ENCODE measurements around the gene PDE11A. TPM values are rescaled to one million over a fixed set of nuclear protein-coding genes. Genes with fewer than 3 reads are reported as not detected.

PDE11A gene
- total RNA-seq, 1 donor from 2014 or later = 2.0 TPM

GRCh38 chr2:177887722-177888121 lies 184.9 kb downstream of the PDE11A start:
- no peak for DNase-seq (ENCODE audit: extremely low spot score, unreplicated experiment)
- TF ChIP-seq CTCF (conservative IDR thresholded peaks at IDR 0.05) = no peak
- H3K36me3 Mint-ChIP-seq = no peaks in the 10 kb centered on the region
- no peak overlapping the region for H3K27ac Mint-ChIP-seq
- no peak overlapping the region for H3K4me3 Mint-ChIP-seq
- peaks cover 8% of the 10 kb centered on the region for H3K27me3 Mint-ChIP-seq
- peaks cover 5% of the 10 kb centered on the region for H3K9me3 Mint-ChIP-seq
- H3K4me1 Mint-ChIP-seq (ENCODE audit: unreplicated experiment) = peaks cover 7% of the 10 kb centered on the region

GRCh38 chr2:177886824-177887223 lies 185.8 kb downstream of the PDE11A start:
- no peak overlapping the region for H3K4me3 Mint-ChIP-seq
- H3K27ac Mint-ChIP-seq = no peak overlapping the region

GRCh38 chr2:177885828-177886466 lies 186.6 kb downstream of the PDE11A start:
- peaks cover 5% of the 10 kb centered on the region for H3K9me3 Mint-ChIP-seq
- no peaks in the 10 kb centered on the region for H3K36me3 Mint-ChIP-seq
- TF ChIP-seq CTCF (conservative IDR thresholded peaks at IDR 0.05) = no peak
- peaks cover 8% of the 10 kb centered on the region for H3K27me3 Mint-ChIP-seq
- peaks cover 7% of the 10 kb centered on the region for H3K4me1 Mint-ChIP-seq (ENCODE audit: unreplicated experiment)
- H3K27ac Mint-ChIP-seq = no peak overlapping the region
- DNase-seq (ENCODE audit: extremely low spot score, unreplicated experiment) = no peak
- H3K4me3 Mint-ChIP-seq = no peak overlapping the region

More at GRCh38 chr2:177886824-177887223, 185.8 kb downstream of the PDE11A start:
- Mint-ChIP-seq H3K4me1 (ENCODE audit: unreplicated experiment) (peaks cover 7% of the 10 kb centered on the region), H3K27me3 (peaks cover 8% of the 10 kb centered on the region), H3K9me3 (peaks cover 5% of the 10 kb centered on the region), H3K36me3 (no peaks in the 10 kb centered on the region)
- no peak for DNase-seq (ENCODE audit: extremely low spot score, unreplicated experiment)
- no peak for TF ChIP-seq CTCF (conservative IDR thresholded peaks at IDR 0.05)

GRCh38 chr2:177883177-177883576 lies 189.4 kb downstream of the PDE11A start:
- DNase-seq (ENCODE audit: extremely low spot score, unreplicated experiment) = no peak
- TF ChIP-seq CTCF (conservative IDR thresholded peaks at IDR 0.05) = no peak
- Mint-ChIP-seq H3K4me1 (ENCODE audit: unreplicated experiment) (peaks cover 7% of the 10 kb centered on the region), H3K36me3 (no peaks in the 10 kb centered on the region), H3K9me3 (peaks cover 5% of the 10 kb centered on the region), H3K27me3 (peaks cover 8% of the 10 kb centered on the region), H3K4me3 (no peak overlapping the region), H3K27ac (no peak overlapping the region)

- Mint-ChIP-seq H3K36me3 (no peaks in the 10 kb centered on the region), H3K4me3 (no peak overlapping the region), H3K9me3 (peaks cover 5% of the 10 kb centered on the region), H3K27ac (no peak overlapping the region), H3K4me1 (ENCODE audit: unreplicated experiment) (peaks cover 7% of the 10 kb centered on the region), H3K27me3 (peaks cover 8% of the 10 kb centered on the region)
- TF ChIP-seq CTCF (conservative IDR thresholded peaks at IDR 0.05) = no peak
- no peak for DNase-seq (ENCODE audit: extremely low spot score, unreplicated experiment)
These were observed 190.1 kb downstream of the PDE11A start for GRCh38 chr2:177882501-177882900.

Measured in type B pancreatic cell (in vitro differentiated cells).